ENCODE results near the gene MDC1.
"Not testable (repeated sequence)": the region's sequence is repeated elsewhere in the genome, so short reads cannot be mapped to it uniquely, and the experiment has no call there.

The MDC1 gene

DNA sequence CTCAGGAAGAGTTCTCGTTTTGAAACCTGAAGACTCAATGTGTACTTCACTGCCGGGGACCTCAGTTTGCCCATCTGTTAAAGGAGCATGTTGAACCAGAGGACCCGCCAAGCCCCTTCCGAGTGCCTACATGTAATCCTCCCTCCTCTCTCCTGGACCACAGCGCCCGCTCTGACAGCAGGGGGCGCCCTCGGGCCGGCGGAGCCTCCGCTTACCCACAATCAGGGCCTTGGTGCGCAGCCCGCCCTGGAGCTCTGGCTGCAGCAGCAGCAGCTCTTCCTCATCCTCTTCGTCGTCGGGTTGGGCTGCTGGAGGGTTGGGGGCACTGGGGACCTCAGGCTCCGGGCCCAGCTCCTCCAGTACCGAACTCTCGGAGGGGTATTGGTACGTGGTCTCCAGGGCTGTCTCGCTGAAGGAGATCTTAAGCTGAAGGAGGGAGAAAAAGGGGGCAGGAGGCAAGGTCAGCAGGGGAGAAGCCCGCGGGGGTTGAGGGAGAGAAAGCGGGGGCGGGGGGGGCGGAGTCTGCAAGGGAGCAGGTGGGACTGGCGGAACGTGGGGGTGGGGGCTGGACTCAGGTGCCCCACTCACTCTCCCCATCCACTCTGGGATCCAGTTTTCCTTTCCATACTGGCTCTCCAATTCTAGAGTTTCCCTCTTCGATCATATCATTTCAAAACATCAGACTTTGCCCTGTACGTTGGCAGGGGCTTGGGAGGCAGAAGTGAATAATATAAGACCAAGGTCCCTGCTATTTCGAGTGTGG lies 37.9 kb downstream of the MDC1 start:
- peak; percentile 1 for DNase-seq

DNA sequence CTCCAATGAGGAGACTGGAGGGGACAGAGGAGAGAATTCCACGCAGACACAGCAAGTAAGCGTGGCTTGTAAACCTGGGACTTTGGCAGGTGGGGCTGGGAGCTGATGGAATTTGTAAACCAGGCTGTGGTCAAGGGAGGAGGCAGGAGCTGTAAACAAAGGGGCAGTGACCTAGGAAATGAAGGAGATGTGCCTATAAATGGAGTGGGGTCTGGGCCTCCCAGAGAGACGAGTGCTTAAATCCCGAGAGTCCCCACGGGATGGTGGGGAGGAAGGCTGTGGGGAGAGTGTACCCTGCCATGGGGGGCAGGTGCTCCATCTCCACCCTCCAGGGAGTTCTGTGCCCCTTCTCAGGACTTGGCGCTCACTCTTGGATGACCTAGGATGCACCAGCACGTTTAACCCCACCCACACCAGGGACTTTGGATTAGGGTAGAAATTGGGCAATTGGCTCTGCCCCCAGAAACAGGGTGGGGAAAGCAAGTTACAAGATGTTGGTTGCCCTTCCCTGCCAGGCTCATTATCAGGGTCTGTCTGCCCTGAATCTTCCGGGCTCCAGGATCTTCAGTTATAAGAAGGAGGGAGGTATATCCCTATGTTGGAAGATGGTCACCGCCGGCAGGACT lies 40.3 kb downstream of the MDC1 start:
- DNase-seq: no peak

DNA sequence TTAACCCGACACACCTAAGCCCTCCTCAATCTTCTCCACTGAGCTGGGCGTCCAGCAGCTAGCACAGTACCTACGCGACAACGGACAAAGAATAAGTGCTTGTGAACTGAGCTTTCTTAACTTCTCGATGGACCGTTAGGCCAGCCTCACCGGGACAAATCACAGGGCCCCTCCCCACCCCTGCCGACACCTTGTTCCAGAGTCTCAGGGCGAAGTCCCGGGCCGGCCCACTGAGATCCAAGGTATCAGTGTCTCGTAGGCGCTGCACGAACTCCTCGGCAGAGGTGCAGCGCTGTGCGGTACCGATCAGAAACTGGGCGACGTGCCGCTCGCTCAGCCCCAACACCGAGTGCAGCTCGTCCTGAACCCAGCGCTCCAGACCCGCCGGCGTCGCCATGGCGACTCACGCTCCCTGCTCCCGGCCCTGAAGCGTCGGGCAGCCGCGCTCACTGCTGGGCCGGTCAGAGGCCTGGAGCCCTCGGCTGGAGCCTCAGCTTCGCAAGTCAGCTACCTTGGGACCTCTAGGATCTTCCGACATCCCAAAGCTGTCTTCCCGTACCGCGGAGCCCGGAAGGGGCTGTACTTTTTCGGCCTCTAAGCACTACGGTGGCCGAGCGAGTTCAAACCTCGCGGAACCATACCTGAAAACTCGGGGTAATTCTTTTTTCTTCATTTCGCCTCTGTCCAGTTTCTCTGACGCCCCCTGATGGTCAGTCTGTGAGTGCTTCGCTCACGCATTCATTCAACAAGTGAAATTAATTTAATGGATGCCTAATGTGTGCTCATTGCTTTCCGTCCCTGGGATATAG lies 44.4 kb downstream of the MDC1 start, which contains the start of gene DHX16:
TSS of gene DHX16 (minus strand) at position 562 of the 809 bp plus-strand sequence. CDS start at position 397, 165 bp downstream.
- DNase-seq: peak; percentile 80

DNA sequence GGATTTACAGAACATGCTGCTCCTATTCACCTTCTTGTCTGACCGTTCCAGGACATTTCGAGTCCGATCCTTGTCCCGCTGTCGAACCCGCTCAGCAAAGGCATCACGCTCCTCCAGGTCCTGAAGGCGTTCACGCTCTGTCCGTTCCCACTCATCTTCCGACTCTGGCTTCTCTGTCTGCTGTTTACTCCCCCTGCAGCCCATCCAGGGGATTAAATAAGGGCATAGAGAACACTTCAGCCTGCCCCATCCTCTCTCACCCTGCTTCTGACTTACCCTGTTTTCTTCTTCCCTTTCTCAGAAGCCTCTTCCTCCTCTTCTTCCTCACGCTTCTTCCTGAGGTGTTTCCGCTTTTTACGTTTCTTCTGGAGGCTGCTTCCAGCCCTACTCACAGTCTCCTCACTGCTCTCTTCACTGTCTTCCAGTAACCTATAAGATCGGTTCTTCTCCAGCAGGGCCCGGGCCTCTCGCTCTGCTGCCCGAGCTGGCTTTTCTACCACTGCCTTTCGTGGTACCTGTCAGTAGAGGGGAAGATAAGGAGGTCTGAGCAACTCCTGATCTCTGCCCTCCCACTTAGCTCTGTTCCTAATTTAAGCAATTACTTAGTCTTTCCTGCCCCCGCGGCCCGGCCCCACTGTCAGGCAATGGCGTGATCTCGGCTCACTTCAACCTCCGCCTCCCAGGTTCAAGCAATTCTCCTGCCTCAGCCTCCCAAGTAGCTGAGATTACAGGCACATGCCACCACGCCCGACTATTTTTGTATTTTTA lies 46.1 kb downstream of the MDC1 start:
- DNase-seq: no peak

DNA sequence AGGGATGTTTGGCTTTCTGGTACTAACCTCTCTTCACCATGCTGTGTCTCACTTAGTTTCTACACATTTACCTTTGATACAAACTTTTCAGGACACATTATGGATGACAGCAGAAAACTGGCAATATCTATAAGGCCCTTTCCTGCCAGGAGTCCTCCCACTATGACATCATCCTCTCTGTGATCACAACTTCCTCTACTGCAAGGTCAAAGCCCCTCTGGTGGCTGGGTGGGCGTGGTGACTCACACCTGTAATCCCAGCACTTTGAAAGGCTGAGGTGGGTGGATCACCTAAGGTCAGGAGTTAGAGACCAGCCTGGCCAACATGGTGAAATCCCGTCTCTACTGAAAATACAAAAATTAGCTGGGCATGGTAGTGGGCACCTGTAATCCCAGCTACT lies 50.8 kb downstream of the MDC1 start:
- DNase-seq: not testable (repeated sequence)

DNA sequence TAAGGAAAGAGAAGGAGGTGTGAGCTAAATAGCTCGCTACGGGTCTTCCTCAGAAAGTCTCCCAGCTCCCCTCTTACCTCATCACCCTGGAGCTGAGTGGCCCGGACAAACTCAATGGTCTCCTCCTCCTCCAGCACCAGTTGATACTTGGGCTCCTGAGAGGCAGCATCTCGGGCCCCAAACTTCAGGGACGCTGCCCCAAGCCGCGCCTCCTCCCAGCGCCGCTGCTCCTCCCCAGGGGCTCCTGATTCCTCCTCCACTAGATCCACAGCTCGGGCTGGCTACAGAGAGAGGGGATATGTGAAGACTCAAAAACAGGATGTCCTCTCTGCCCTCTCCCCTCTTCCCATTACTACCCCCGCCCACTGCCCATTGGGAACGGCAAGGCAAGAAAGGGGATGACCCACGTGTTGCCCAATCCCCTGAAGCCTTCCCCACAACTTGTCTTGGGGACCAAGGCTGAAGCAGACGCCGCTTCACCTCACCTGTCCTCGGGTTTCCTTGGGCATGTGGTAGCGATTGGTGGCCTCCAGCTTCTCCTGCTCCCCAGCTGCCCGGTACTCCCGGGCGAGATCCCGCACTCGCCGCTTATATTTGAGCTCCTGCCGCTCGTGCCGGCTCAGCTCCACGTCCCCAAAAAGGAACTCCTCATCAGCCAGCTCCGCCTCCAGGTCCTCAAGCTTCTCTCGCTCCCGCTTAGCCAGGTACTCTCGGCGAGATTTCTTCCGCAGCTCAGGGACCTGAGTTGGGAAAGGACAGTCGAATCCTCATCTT lies 51.9 kb downstream of the MDC1 start:
- DNase-seq: no peak

DNA sequence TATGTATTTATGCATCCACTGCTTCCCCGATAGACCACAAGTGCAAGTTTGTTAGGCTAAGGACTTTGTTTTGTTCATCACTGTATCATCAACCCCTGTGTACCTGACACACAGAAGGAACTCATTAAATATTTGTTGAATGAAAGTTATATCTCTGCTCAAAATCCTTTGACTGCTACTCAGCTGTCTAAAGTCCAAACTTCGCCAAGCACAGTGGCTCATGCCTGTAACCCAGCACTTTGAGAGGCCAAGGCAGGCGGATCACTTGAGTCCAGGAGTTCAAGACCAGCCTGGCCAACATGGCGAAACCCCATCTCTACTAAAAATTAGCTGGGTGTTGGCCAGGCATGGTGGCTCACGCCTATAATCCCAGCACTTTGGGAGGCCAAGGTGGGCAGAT lies 59.2 kb downstream of the MDC1 start:
- DNase-seq: not testable (repeated sequence)

DNA sequence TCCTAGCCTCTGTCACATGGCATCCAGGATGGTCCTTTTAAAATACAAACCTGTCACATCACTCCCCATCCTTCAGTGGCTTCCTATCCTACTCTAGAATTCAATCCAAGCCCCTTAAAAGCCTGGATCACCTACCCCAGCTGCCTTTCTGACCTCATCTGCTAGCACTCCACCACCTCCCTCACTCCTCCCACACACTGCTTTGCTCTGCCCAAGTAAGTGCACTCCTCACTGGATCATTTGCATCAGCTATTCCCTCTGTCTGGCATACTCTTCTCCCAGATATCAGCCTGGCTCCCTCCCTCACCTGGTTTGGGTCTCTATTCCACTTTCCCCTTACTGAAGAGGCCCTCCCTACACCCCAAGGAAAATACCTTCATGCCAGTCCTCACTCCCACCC lies 59.6 kb downstream of the MDC1 start:
- no peak for DNase-seq

DNA sequence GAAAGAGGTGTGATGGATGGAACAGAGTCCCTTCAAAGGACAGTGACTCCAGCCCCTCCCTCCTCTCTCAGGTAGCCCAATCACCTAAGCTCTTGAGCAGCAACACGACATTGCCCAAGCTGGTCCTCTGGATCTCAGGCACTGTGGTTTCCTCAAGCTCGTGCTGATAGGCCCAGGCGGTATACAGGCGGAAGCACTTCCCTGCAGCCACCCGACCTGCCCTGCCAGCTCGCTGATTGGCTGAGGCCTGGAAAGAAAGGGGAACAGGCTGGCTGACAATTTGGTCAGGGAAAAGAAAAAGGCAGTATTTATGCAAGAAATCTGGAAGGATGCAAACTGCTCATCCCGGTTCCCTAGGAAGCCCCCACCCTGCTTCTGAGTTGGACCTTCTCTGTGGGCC lies 60.6 kb downstream of the MDC1 start:
- no peak for DNase-seq

DNA sequence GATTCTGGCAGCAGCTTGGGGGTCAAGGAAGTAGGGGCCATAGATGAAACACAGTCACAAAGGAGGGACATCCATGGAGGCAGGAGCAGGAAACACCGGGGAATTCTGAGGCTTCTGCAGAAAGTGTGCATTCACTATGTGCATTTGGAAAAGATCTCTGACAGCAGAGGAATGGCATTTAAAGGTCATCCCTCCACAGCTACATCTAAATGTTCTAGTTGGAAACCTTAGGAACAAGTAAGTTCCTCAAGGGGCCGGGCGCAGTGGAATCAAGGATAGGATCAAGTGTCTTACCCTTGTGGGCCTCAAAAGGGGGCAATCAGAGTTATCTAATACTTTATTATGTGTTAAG lies 61.4 kb downstream of the MDC1 start:
- DNase-seq: no peak

DNA sequence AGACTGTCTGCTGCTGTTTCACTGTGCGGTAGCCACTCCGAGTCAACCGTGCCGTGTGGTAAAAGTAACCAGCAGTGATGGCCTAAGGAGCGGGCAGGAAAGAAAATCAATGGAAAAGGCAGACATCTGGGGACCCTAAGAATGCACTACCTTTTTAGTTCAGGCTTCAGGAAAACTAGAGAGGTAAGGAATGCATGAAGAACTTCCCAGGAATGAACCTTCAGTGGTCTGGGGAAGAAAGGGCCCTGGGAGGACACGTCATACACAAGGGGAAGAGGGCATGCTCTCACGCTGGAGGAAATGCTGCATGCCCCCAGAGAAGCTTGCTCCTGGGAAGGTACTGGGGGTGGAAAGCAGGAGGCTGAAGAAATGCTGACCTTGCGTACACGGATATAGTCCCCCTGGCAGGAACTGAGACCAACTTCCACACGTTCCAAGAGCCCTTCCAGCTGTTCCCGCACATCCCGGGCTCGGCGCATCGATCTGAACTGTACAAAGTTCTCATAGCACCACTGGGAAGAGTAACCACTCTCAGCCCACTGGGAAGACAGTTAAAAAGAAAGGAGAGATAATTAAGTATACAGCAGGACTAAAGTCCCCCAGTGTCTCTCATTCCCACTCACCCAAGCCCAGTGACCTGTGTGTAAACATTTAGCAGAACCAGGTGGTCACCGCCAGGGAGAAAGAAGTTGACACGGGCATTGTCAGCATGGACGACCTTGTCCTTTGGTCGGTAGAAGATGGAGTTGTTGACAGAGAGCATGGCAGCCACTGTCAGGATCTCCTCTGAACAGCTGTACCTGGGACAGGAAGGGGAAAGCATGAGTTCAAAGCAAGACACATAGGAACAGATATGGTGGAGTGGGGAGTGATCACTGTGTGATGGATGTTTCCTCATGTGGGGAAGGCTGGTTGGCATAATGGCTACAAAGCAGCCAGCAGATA lies 62.0 kb downstream of the MDC1 start:
- DNase-seq: no peak

DNA sequence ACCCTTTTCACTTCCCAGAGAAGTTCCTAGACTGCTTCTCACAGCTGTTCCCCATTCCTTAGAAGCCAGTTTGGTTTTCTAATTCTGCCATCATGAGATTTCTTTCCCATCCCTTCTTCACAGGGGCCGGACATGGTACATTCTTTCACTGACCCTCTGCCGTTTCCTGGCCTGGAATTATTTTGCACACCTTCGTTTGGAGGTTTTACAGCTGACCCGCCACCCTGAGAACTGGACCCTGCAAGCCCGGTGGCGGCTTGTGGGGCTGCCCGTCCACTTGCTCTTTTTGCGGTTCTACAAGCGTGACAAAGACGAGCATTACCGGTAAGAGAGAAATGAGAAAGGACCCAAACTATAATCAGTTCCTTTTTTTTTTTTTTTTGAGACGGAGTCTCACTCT lies 65.9 kb downstream of the MDC1 start:
- DNase-seq: no peak

Data from NCI-H2081 treated with DMSO at 0.1 percent for 48 hours (cell line).